Lower leg skin (tissue), 4 donors: ENCODE measurements around the gene FUT8. TPM values are rescaled to one million over a fixed set of nuclear protein-coding genes. Genes with fewer than 3 reads are reported as not detected.
A peak's percentile ranks its signal among the peaks of the same experiment; 100 is the strongest.

Source experiments
- DNase-seq, 2 donors: peaks; one replicate each; pipeline ENCODE4 v3.0.0-alpha.2; 2019; ENCODE audit warnings: low spot score in 2 of 2
- H3K4me3 ChIP-seq: fragments of 200-600 bp; sonication (generic); 2 replicates; pipeline ENCODE4 v1.5.1; 2017; ENCODE audit warnings: mild to moderate bottlenecking, low read depth; ENCODE audit not compliant: poor library complexity, severe bottlenecking
- CTCF ChIP-seq, 3 donors: fragments of 450-650 bp; IDR thresholded peaks; one replicate each; pipeline ENCODE4 v1.5.1; 2016; ENCODE audit warnings: antibody characterized with exemption in 3 of 3, mild to moderate bottlenecking in 3 of 3, moderate library complexity in 2 of 3
- POLR2A ChIP-seq, 2 donors: fragments of 450-650 bp; IDR thresholded peaks; one replicate each; pipeline ENCODE4 v1.6.1; 2016 to 2017; ENCODE audit warnings: antibody characterized with exemption in 2 of 2, mild to moderate bottlenecking in 1 of 2, moderate library complexity in 1 of 2
- WGBS, 2 donors: methylation state at CpG; one replicate each; pipeline ENCODE4 v1.1.5; 2018; 5-methylcytosine and 5-hydroxymethylcytosine counted together
- intact Hi-C: fragments of 100-400 bp; cut with DNase I; formaldehyde crosslinking; loops from one replicate; pipeline ENCODE4 v1.15.0; 2023; ENCODE audit warnings: low total_unique reads
- total RNA-seq, 4 donors: library from RNA; depleted of rRNA; stranded (reverse); fragments of >200 nt; gene quantifications; one replicate each; pipeline ENCODE4 v1.1.0, GENCODE V29; 2016

FUT8 gene
- total RNA-seq, 4 donors from 2014 or later = 17.9 to 28.0 (median 25.2) TPM

DNA sequence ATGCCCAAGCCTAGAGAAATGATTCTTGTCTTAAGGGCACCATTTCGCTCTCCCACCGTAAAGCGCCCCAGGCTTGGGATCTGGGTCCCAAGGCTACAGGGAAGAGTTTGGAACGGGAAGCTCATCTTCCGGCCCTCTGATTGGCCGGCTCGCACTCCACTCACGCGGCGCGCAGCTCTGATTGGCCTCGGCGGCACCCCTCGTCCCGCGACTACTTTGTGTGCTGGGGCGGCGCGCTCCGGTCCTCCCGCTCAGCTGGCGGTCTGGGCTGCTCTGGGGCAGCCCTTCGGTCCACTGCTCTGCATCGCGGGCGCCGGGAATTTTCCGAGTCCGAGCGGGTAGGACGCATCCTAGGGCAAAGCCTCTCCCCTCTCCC is 886 bp upstream of the FUT8 start:
- TF ChIP-seq CTCF (IDR thresholded peaks at IDR 0.05) (no peak), POLR2A (IDR thresholded peaks at IDR 0.05) (no peak)
- DNase-seq = peak; percentile 91 to 98
- WGBS, 2 donors = 1% methylated on average over 23 to 24 of the region's 31 CpGs
- intact Hi-C loops = loop anchor here (10.0 kb wide), 1 partner anchor 1953 kb away; the partner anchor contains the start of gene EIF2S1
- H3K4me3 ChIP-seq = peak overlapping the region; percentile 96

DNA sequence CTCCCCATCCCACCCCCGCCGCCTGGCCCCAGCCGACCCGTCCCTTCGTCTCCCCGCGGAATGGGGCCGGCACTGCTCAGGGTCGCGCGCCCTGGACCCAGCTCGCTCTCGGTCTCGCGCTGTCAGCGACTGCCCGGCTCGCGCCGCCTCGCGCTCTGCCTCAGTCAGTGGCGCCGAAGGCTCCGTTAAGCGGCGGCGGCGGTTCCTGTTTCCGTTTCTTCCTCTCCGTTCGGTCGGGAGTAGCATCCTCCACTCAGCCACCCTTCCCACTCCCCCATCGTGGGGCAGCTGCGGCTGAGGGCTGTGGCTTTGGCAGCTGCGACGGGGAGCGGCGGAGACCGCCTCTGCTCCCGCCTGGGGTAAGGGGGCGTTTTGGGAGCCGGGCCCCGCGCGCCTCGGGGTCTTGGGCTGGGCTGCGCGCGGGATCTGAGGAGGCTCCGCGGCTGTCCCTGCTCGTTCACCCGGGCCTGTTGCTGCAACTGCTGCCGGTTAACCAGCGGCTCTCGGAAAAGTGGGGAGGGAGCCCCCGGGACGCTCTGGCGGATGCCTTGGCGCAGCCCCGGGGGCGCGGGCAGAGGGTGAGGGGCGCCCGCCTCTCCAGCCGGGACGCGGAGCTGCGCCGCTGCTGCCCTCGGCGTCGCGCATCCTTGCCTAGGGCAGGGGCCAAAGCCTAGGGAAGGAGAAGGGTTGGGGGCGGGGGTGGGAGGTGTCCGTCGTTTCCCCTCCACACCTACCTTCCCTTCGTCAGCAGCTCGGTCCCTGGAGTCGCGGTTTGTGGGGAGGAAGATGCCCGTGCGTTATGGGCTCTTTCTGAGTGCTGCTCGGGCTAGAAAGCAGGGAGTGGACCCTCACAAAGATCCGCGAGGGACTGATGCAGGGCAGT is 567 bp downstream of the FUT8 start:
- DNase-seq = peak; percentile 56 to 94
- intact Hi-C loops = loop anchor here (10.0 kb wide), 1 partner anchor 1952 kb away; the partner anchor contains the start of gene EIF2S1
- WGBS, 2 donors = 0 to 2% methylated on average over 17 to 54 of the region's 87 CpGs

GRCh38 chr14:65413739-65414045 is 1.2 kb downstream of the FUT8 start:
- DNase-seq = no peak
- peak overlapping the region; percentile 96 for H3K4me3 ChIP-seq
- TF ChIP-seq POLR2A (IDR thresholded peaks at IDR 0.05) = no peak
- no peak for TF ChIP-seq CTCF (IDR thresholded peaks at IDR 0.05)
- intact Hi-C loops = loop anchor here (10.0 kb wide), 1 partner anchor 1951 kb away; the partner anchor contains the start of gene EIF2S1
- 17 to 23% methylated on average over 6 of the region's 6 CpGs for WGBS, 2 donors

More for the DNA sequence above, 567 bp downstream of the FUT8 start:
- TF ChIP-seq POLR2A (IDR thresholded peaks at IDR 0.05) (no peak), CTCF (IDR thresholded peaks at IDR 0.05) (no peak)
- H3K4me3 ChIP-seq = peak overlapping the region; percentile 96

DNA sequence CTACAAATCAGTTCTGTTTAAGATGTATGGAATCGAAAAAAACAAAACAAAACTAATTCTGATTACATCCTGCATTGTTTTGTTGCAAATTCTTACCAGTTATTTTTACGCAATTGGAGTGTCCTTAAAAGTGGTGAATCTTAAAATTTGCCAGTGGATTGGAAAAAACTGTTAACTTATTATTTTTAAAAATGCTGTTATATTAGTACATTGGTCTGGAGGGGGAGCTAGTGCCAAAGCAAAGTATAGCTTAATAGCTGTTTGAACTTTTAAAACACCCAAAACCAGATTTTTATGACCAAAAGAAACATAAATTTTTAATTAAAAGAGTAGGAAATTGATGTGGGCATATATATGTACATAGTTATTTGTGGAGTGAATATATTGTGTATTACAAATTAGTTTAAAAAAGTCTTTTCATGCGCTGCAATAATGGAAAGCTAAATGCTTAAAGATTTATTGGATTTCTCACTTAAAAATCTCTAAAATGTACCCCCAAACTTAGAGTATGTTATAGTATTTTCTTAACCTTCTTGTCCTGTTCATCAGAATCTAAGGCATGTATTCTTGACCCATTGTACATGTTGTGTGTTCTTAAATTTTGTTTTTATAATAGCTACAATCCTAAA is 2.5 kb downstream of the FUT8 start:
- no peak for DNase-seq

GRCh38 chr14:65415613-65416012 is 3.1 kb downstream of the FUT8 start:
- DNase-seq = no peak
- no peak for TF ChIP-seq POLR2A (IDR thresholded peaks at IDR 0.05)
- WGBS, 2 donors = 84 to 90% methylated on average over 3 of the region's 3 CpGs
- intact Hi-C loops = loop anchor here (10.0 kb wide), 1 partner anchor 1949 kb away; the partner anchor contains the start of gene EIF2S1
- H3K4me3 ChIP-seq = no peak overlapping the region

More for the DNA sequence above, 2.5 kb downstream of the FUT8 start:
- intact Hi-C loops = loop anchor here (10.0 kb wide), 1 partner anchor 1950 kb away; the partner anchor contains the start of gene EIF2S1
- no peak for TF ChIP-seq POLR2A (IDR thresholded peaks at IDR 0.05)
- no peak for TF ChIP-seq CTCF (IDR thresholded peaks at IDR 0.05)
- WGBS, 2 donors = 66 to 73% methylated on average over 3 of the region's 3 CpGs
- H3K4me3 ChIP-seq = no peak overlapping the region
